Heart left ventricle (tissue), 16 donors: ENCODE data around the gene PARD3B. TPM values are rescaled to one million over a fixed set of nuclear protein-coding genes. Genes with fewer than 3 reads are reported as not detected.

Experiments
- ATAC-seq, 4 donors: fragments of 200-7000 bp; cut with Tn5 transposase; one replicate each; pipeline ENCODE4 v1.9.1; 2020 to 2022; ENCODE audit warnings: moderate library complexity in 4 of 4, mild to moderate bottlenecking in 3 of 4, moderate number of reproducible peaks in 1 of 4
- DNase-seq, 5 donors: peaks; one replicate each; pipeline ENCODE4 v3.0.0-alpha.2; 2020
- H3K27ac ChIP-seq, 12 donors: fragments of 200-600 bp; sonication (generic) in 4 of 12; one replicate each; pipeline versions ENCODE4 v1.5.0 to v1.8.0; 2016 to 2022; ENCODE audit warnings: mild to moderate bottlenecking in 2 of 12
- H3K27me3 ChIP-seq, 9 donors: fragments of 200-600 bp; sonication (generic) in 2 of 9; one replicate each; pipeline versions ENCODE4 v1.5.1 to v1.8.0; 2016 to 2022; ENCODE audit warnings: mild to moderate bottlenecking in 3 of 9
- H3K36me3 ChIP-seq, 9 donors: fragments of 200-600 bp; sonication (generic) in 2 of 9; one replicate each; pipeline versions ENCODE4 v1.5.0 to v1.8.0; 2018 to 2022; ENCODE audit warnings: mild to moderate bottlenecking in 2 of 9
- H3K4me1 ChIP-seq, 12 donors: fragments of 200-600 bp; sonication (generic) in 4 of 12; one replicate each; pipeline versions ENCODE4 v1.5.0 to v1.8.0; 2016 to 2022; ENCODE audit warnings: mild to moderate bottlenecking in 3 of 12
- H3K4me3 ChIP-seq, 12 donors: fragments of 200-600 bp; sonication (generic) in 4 of 12; one replicate each; pipeline versions ENCODE4 v1.5.0 to v1.8.0; 2017 to 2022; ENCODE audit warnings: mild to moderate bottlenecking in 9 of 12, moderate library complexity in 4 of 12
- H3K9me3 ChIP-seq, 12 donors: fragments of 200-600 bp; sonication (generic) in 4 of 12; one replicate each; pipeline versions ENCODE4 v1.5.0 to v1.8.0; 2016 to 2022; ENCODE audit warnings: mild to moderate bottlenecking in 1 of 12
- POLR2A ChIP-seq, 2 donors: fragments of 450-650 bp; IDR thresholded peaks; one replicate each; pipeline ENCODE4 v1.6.1; 2017; ENCODE audit warnings: antibody characterized with exemption in 2 of 2, mild to moderate bottlenecking in 2 of 2, moderate library complexity in 2 of 2
- WGBS, 4 donors: extraction: QIAGEN DNeasy Blood & Tissue Kit in 2 of 4; methylation state at CpG; one replicate each; pipeline versions ENCODE4 v1.1.5 to v1.1.7; 2013 to 2018; 5-methylcytosine and 5-hydroxymethylcytosine counted together
- intact Hi-C, 10 donors: fragments of 100-400 bp; cut with DNase I; formaldehyde crosslinking; loops; one replicate each; pipeline versions ENCODE4 v1.11.1 to v1.14.2; 2022
- polyA plus RNA-seq, 2 donors: library from polyadenylated mRNA; stranded (reverse); fragments of 200-250 nt; gene quantifications; one replicate each; pipeline ENCODE4 v1.2.3, GENCODE V29; 2013
- total RNA-seq, 9 donors: library from RNA; depleted of rRNA in 2 of 9; stranded (reverse); fragments of >200 nt in 2 of 9; fragmentation: NEBNext Ultra II Directional in 3 of 9; extraction: Animal tissue kit (Norgen Biotek cat#: 25700) in 3 of 9; gene quantifications; one replicate each; pipeline versions ENCODE4 v1.1.0 to v1.2.4, GENCODE V29; 2016 to 2023
- TF ChIP-seq, protein P1 (sequence below), 12 donors: fragments of 200-600 bp; sonication (generic) in 4 of 12; IDR thresholded peaks; one replicate each; pipeline versions ENCODE4 v1.5.0 to v1.8.0; 2018 to 2022; ENCODE audit warnings: antibody characterized with exemption in 12 of 12, mild to moderate bottlenecking in 5 of 12
- donor health status: ischemic (EF 13 %, LVEDD 7.1; RV severe dilation, severe dysfunction).
- donor health status: healthy with polysubstance abuse.
- donor health status: DM: no; HTN: yes; CAD: no.
- donor health status: DM: no; HTN: no; CAD: no.
- donor health status: ischemic (EF 25% LVEDD 6.9; RV normal size, moderate dysfunction).
- donor health status: ischemic (EF 25% LVEDD 5.7; RV mildly dilated, moderate dysfunction).
- donor health status: healthy.
- donor health status: DM: yes; HTN: yes; CAD: no.
- donor health status: ischemic (EF 35%, LVEDD 5.7; RV mildly dilated, moderate dysfunction).
- donor health status: nonischemic (EF 11% LVEDD 7.7; RV severe dilation, severe dysfunction).
- donor health status: DM: yes; HTN: yes; CAD: no.
- donor health status: PGD.
- donor health status: ischemic (EF 29% LVEDD 5.4; RV normal size, mild dysfunction).
- donor health status: nonischemic (EF 23%, LVEDD 6.1; RV moderate dilation, normal function).

Gene PARD3B
- total and polyA plus RNA-seq, 11 donors = 0.71 to 15.1 (median 6.2) TPM

DNA sequence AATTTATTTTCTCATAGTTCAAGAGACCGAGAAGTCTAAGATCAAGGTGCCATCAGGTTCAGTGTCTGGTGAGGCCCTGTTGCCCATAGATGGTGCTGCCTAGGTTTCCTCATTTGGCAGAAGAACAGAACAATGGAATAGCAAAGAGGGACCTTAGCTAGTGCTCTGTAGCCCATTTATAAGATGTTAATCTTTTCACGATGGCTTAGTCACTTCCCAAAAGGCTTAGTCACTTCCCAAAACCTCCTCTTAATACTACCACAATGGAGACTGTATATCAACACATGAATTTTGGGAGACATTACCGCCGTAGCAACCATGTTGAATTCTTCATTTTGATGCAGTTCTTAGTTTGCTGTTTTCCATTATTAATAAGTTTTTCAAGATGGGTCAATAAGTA is 890.7 kb downstream of the PARD3B start:
- H3K27me3 ChIP-seq = no peaks in the 10 kb centered on the region
- DNase-seq (no peak), ATAC-seq (no peak)
- intact Hi-C loops = no loop called here
- no peak overlapping the region for H3K4me3 ChIP-seq
- TF ChIP-seq, protein P1, sequence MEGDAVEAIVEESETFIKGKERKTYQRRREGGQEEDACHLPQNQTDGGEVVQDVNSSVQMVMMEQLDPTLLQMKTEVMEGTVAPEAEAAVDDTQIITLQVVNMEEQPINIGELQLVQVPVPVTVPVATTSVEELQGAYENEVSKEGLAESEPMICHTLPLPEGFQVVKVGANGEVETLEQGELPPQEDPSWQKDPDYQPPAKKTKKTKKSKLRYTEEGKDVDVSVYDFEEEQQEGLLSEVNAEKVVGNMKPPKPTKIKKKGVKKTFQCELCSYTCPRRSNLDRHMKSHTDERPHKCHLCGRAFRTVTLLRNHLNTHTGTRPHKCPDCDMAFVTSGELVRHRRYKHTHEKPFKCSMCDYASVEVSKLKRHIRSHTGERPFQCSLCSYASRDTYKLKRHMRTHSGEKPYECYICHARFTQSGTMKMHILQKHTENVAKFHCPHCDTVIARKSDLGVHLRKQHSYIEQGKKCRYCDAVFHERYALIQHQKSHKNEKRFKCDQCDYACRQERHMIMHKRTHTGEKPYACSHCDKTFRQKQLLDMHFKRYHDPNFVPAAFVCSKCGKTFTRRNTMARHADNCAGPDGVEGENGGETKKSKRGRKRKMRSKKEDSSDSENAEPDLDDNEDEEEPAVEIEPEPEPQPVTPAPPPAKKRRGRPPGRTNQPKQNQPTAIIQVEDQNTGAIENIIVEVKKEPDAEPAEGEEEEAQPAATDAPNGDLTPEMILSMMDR (IDR thresholded peaks at IDR 0.05) = no peak
- TF ChIP-seq POLR2A (IDR thresholded peaks at IDR 0.05) = no peak
- 84 to 90% (median 88%) methylated on average over 4 of the region's 4 CpGs for WGBS, 4 donors
- H3K36me3 ChIP-seq = peaks cover 0 to 7% (median 0%) of the 10 kb centered on the region in 9 donors
- H3K27ac ChIP-seq = no peak overlapping the region
- peaks cover 0 to 11% (median 0%) of the 10 kb centered on the region in 12 donors for H3K9me3 ChIP-seq
- no peaks in the 10 kb centered on the region for H3K4me1 ChIP-seq

DNA sequence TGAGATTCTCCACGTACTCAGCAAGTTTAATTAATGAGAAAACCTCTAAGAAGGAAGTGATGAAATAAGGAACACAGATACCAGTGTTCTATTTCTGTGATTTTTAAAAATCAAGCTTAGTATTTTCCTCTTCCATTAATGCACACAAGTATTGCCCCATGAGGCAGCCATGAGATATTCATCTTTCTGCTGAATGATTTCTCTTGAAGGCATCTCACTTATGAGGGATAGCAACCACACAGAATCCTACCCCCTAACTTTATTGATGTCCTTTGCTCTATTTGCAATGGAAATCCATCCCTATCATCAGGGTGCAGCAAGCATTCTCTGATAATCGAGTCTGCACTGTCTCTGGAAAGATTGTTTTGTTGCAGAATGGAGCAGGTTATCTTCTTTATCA is 893.0 kb downstream of the PARD3B start:
- Histone ChIP-seq H3K36me3 (peaks cover 0 to 8% (median 0%) of the 10 kb centered on the region in 9 donors), H3K9me3 (peaks cover 0 to 15% (median 0%) of the 10 kb centered on the region in 12 donors), H3K27ac (no peak overlapping the region), H3K4me3 (no peak overlapping the region), H3K27me3 (no peaks in the 10 kb centered on the region), H3K4me1 (no peaks in the 10 kb centered on the region)
- DNase-seq (no peak), ATAC-seq (no peak)
- WGBS, 4 donors = 57 to 73% (median 67%) methylated on average over 2 of the region's 2 CpGs
- TF ChIP-seq POLR2A (IDR thresholded peaks at IDR 0.05) = no peak
- TF ChIP-seq, protein P1 (IDR thresholded peaks at IDR 0.05) = no peak
- intact Hi-C loops = no loop called here

DNA sequence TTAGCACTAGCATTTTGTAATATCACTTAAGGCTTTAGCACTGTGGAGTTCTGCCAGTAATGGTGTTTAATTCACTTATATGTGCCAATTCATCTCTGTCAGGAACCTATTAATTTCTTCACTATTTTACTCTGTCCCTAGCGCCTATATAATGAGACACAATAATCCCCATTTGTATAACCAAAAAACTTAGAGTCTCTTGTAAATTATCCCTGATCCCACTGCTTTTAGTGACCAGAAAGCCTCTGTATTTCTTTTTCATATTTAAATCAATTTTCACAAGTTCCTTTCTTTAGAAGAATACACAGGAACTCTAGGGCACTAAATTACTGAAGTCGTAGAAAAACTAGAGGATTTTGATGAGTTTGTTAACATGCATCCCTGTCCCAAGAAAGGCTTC is 894.3 kb downstream of the PARD3B start:
- TF ChIP-seq, protein P1 (IDR thresholded peaks at IDR 0.05) = no peak
- TF ChIP-seq POLR2A (IDR thresholded peaks at IDR 0.05) = no peak
- intact Hi-C loops = no loop called here
- DNase-seq = no peak
- no peak for ATAC-seq
- WGBS, 4 donors = 88 to 92% (median 90%) methylated on average over 2 of the region's 2 CpGs
- Histone ChIP-seq H3K4me1 (no peaks in the 10 kb centered on the region), H3K4me3 (no peak overlapping the region), H3K27me3 (no peaks in the 10 kb centered on the region), H3K36me3 (peaks cover 0 to 8% (median 0%) of the 10 kb centered on the region in 9 donors), H3K27ac (no peak overlapping the region), H3K9me3 (peaks cover 0 to 17% (median 0%) of the 10 kb centered on the region in 12 donors)

DNA sequence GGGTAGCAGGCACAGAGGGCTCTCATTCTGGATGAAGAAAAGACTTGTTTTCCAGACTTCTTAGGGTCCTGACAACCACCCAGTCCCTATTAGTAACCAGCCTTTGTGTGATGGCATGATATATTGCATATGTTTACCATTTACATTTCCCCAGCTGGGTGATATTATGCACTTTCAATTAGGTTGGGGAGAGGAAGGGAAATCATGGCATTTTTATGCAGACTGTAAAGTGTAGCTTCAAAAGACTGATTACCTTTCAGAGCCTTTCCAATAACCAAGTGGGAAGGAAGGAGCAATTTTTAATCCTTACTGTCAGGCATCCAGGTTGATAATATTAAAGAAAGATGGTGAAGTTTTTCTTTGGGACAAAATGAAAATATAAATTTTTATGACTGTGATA is 896.2 kb downstream of the PARD3B start:
- no peak for DNase-seq
- Histone ChIP-seq H3K9me3 (peaks cover 0 to 7% (median 0%) of the 10 kb centered on the region in 12 donors), H3K36me3 (peaks cover 0 to 8% (median 0%) of the 10 kb centered on the region in 9 donors), H3K4me1 (no peaks in the 10 kb centered on the region), H3K4me3 (no peak overlapping the region), H3K27me3 (no peaks in the 10 kb centered on the region), H3K27ac (no peak overlapping the region)
- no peak for ATAC-seq
- intact Hi-C loops = no loop called here
- no peak for TF ChIP-seq POLR2A (IDR thresholded peaks at IDR 0.05)
- TF ChIP-seq, protein P1 (IDR thresholded peaks at IDR 0.05) = no peak
